ENCODE measurements around the gene APOL6.
A peak's percentile ranks its signal among the peaks of the same experiment; 100 is the strongest.

The APOL6 gene

GRCh38 chr22:35633520-35633919 lies 14.7 kb upstream of the APOL6 start:
- TF ChIP-seq EZH2phosphoT487 (IDR thresholded peaks at IDR 0.05; ENCODE audit: borderline replicate concordance, low read length), result no peak
- no peak for TF ChIP-seq CTCF (IDR thresholded peaks at IDR 0.05; ENCODE audit: low read depth, low read length, poor library complexity, severe bottlenecking)
- H4K20me1 ChIP-seq (ENCODE audit: control insufficient read depth, insufficient read depth, low read depth, low read length), result no peaks in the 10 kb centered on the region
- H3F3A ChIP-seq (ENCODE audit: control insufficient read depth, insufficient read depth), result peaks cover 13% of the 10 kb centered on the region
- no peak overlapping the region for H3K4me3 ChIP-seq (ENCODE audit: low read length)
- no peak overlapping the region for H3K27ac ChIP-seq (ENCODE audit: low read depth, low read length)
- no peaks in the 10 kb centered on the region for H3K9me2 ChIP-seq (replicated peaks; ENCODE audit: control insufficient read depth, low read length)
- peaks cover 48% of the 10 kb centered on the region for H3K4me1 ChIP-seq (ENCODE audit: control insufficient read depth, low read length)
- peak overlapping the region; percentile 78; the same call in 1 of the 2 replicates for H3K4me2 ChIP-seq (ENCODE audit: low read length)
- no peaks in the 10 kb centered on the region for H3K79me2 ChIP-seq (ENCODE audit: control insufficient read depth, low read length)
- H3K36me3 ChIP-seq (ENCODE audit: control insufficient read depth, low read length), result no peaks in the 10 kb centered on the region
- no peaks in the 10 kb centered on the region for H3K9me3 ChIP-seq (ENCODE audit: control insufficient read depth, insufficient read depth, low read length)
- no peaks in the 10 kb centered on the region for H3K27me3 ChIP-seq (ENCODE audit: control insufficient read depth, low read length)

- Histone ChIP-seq H3K9me2 (replicated peaks; ENCODE audit: control insufficient read depth, low read length) (no peaks in the 10 kb centered on the region), H4K20me1 (ENCODE audit: control insufficient read depth, insufficient read depth, low read depth, low read length) (no peaks in the 10 kb centered on the region), H3K27me3 (ENCODE audit: control insufficient read depth, low read length) (no peaks in the 10 kb centered on the region), H3K4me2 (ENCODE audit: low read length) (peak overlapping the region; percentile 78), H3K36me3 (ENCODE audit: control insufficient read depth, low read length) (no peaks in the 10 kb centered on the region), H3F3A (ENCODE audit: control insufficient read depth, insufficient read depth) (peaks cover 13% of the 10 kb centered on the region), H3K4me3 (ENCODE audit: low read length) (peak overlapping the region; percentile 67), H3K9me3 (ENCODE audit: control insufficient read depth, insufficient read depth, low read length) (no peaks in the 10 kb centered on the region), H3K79me2 (ENCODE audit: control insufficient read depth, low read length) (no peaks in the 10 kb centered on the region), H3K27ac (ENCODE audit: low read depth, low read length) (peak overlapping the region; percentile 33; the same call in 1 of the 2 replicates), H3K4me1 (ENCODE audit: control insufficient read depth, low read length) (peaks cover 48% of the 10 kb centered on the region)
- TF ChIP-seq EZH2phosphoT487 (IDR thresholded peaks at IDR 0.05; ENCODE audit: borderline replicate concordance, low read length) (no peak), CTCF (IDR thresholded peaks at IDR 0.05; ENCODE audit: low read depth, low read length, poor library complexity, severe bottlenecking) (no peak)
Measured at GRCh38 chr22:35634015-35634414, 14.2 kb upstream of the APOL6 start.

- Histone ChIP-seq H3K9me2 (replicated peaks; ENCODE audit: control insufficient read depth, low read length) (no peaks in the 10 kb centered on the region), H3F3A (ENCODE audit: control insufficient read depth, insufficient read depth) (peaks cover 5% of the 10 kb centered on the region; the same call in 1 of the 2 replicates), H3K79me2 (ENCODE audit: control insufficient read depth, low read length) (no peaks in the 10 kb centered on the region), H4K20me1 (ENCODE audit: control insufficient read depth, insufficient read depth, low read depth, low read length) (no peaks in the 10 kb centered on the region), H3K4me1 (ENCODE audit: control insufficient read depth, low read length) (peaks cover 43% of the 10 kb centered on the region), H3K36me3 (ENCODE audit: control insufficient read depth, low read length) (no peaks in the 10 kb centered on the region), H3K4me2 (ENCODE audit: low read length) (peak overlapping the region; percentile 78), H3K4me3 (ENCODE audit: low read length) (peak overlapping the region; percentile 67), H3K27me3 (ENCODE audit: control insufficient read depth, low read length) (no peaks in the 10 kb centered on the region), H3K27ac (ENCODE audit: low read depth, low read length) (peak overlapping the region; percentile 33), H3K9me3 (ENCODE audit: control insufficient read depth, insufficient read depth, low read length) (no peaks in the 10 kb centered on the region)
- TF ChIP-seq CTCF (IDR thresholded peaks at IDR 0.05; ENCODE audit: low read depth, low read length, poor library complexity, severe bottlenecking) (no peak), EZH2phosphoT487 (IDR thresholded peaks at IDR 0.05; ENCODE audit: borderline replicate concordance, low read length) (no peak)
Measured at GRCh38 chr22:35634943-35635540, 13.2 kb upstream of the APOL6 start.
